DMS153 (cell line): ENCODE results near the gene PC.
A peak's percentile ranks its signal among the peaks of the same experiment; 100 is the strongest.

ENCODE experiments used
- DNase-seq: peaks from one replicate; lab custom pipeline; 2025; lab: John Stamatoyannopoulos, UW

PC gene

GRCh38 chr11:66867425-66868040 is 90.7 kb downstream of the PC start:
- DNase-seq: no peak

GRCh38 chr11:66866511-66866986 is 91.6 kb downstream of the PC start:
- no peak for DNase-seq

GRCh38 chr11:66866007-66866406 is 92.2 kb downstream of the PC start:
- DNase-seq: no peak

- DNase-seq: peak; percentile 11
Observed at GRCh38 chr11:66864924-66865697, 93.1 kb downstream of the PC start.

GRCh38 chr11:66864172-66864901 is 93.8 kb downstream of the PC start:
- DNase-seq: no peak

- DNase-seq: no peak
Observed at GRCh38 chr11:66863428-66864125, 94.6 kb downstream of the PC start.

GRCh38 chr11:66862559-66863037 is 95.6 kb downstream of the PC start:
- no peak for DNase-seq

GRCh38 chr11:66861774-66862558 is 96.2 kb downstream of the PC start:
- DNase-seq: no peak

GRCh38 chr11:66861038-66861773 is 97.0 kb downstream of the PC start:
- DNase-seq: no peak

- no peak for DNase-seq
Observed at GRCh38 chr11:66860449-66860831, 97.7 kb downstream of the PC start.

GRCh38 chr11:66859686-66860448 is 98.3 kb downstream of the PC start:
- DNase-seq: no peak

- no peak for DNase-seq
Observed at GRCh38 chr11:66858939-66859685, 99.1 kb downstream of the PC start.

- no peak for DNase-seq
Observed at GRCh38 chr11:66858186-66858938, 99.8 kb downstream of the PC start.

- DNase-seq: no peak
Observed at GRCh38 chr11:66857927-66858185, 100.3 kb downstream of the PC start.

GRCh38 chr11:66857234-66857926 is 100.8 kb downstream of the PC start:
- no peak for DNase-seq

- DNase-seq: no peak
Observed at GRCh38 chr11:66856496-66857233, 101.5 kb downstream of the PC start, which contains the start of gene LRFN4. Gene LRFN4 (plus strand): TSS chr11:66857064. CDS start chr11:66857745, 681 bp downstream.
